K562 (cell line): Measurements from ENCODE around the gene CPEB1. TPM values are rescaled to one million over a fixed set of nuclear protein-coding genes. Genes with fewer than 3 reads are reported as not detected.

Experiments
- ATAC-seq: fragments of 200-7000 bp; cut with Tn5 transposase; 3 replicates; pipeline ENCODE4 v1.9.1; 2020; ENCODE audit warnings: moderate library complexity
- BruUV-seq: library from RNA; stranded (reverse); fragments of 400-500 nt; replicated peaks from 2 replicates; lab custom pipeline; 2021; lab: Mats Ljungman, UMichigan
- CTCF ChIA-PET: fragments of 300-600 bp; formaldehyde crosslinking; extraction: SDS; loops from one replicate; lab custom pipeline; 2021; ENCODE audit warnings: low intra/inter-chr PET ratio; lab: Yijun Ruan, JAX
- POLR2A ChIA-PET: fragments of 300-600, 350-650 bp; sonication (Branson Sonifier 250); formaldehyde crosslinking; extraction: SDS; loops from one replicate; lab custom pipeline; 2021; ENCODE audit warnings: antibody characterized with exemption, inconsistent platforms; lab: Yijun Ruan, JAX
- DNase-seq, 4 experiments: peaks; one replicate each; pipeline versions ENCODE4 v3.0.0 to v3.0.0-alpha.2; 2011 to 2018; ENCODE audit warnings: low spot score in 3 of 4, mixed read lengths in 3 of 4; ENCODE audit errors: extremely low read depth in 1 of 4
- FAIRE-seq: peaks from 2 replicates; lab custom pipeline; 2011; peaks lifted over from hg19 to GRCh38; lab: Jason Lieb, UNC
- H2AFZ ChIP-seq: 2 replicates; pipeline ENCODE4 v1.6.0; 2011; ENCODE audit warnings: low read depth, low read length, control low read depth, inconsistent platforms
- H3K27ac ChIP-seq: fragments of 200-600 bp; 3 replicates; pipeline ENCODE4 v1.8.0; 2011; ENCODE audit warnings: low read depth, mild to moderate bottlenecking, control low read depth, inconsistent platforms, low read length, moderate library complexity, mixed read lengths; ENCODE audit errors: extremely low read depth
- H3K27me3 ChIP-seq, 2 experiments: fragments of 300-600 bp in 1 of 2; 2 replicates in 1 of 2; 3 replicates in 1 of 2; pipeline versions ENCODE4 v1.6.0 to v1.8.0; 2011; ENCODE audit warnings: inconsistent platforms in 2 of 2, low read length in 2 of 2, mild to moderate bottlenecking in 1 of 2, mixed read lengths in 1 of 2, moderate library complexity in 1 of 2; ENCODE audit not compliant: control insufficient read depth in 2 of 2, insufficient read depth in 2 of 2
- H3K36me3 ChIP-seq: fragments of 300-600 bp; 3 replicates; pipeline ENCODE4 v1.8.0; 2011; ENCODE audit warnings: mild to moderate bottlenecking, low read length, inconsistent platforms; ENCODE audit not compliant: control insufficient read depth, insufficient read depth
- H3K4me1 ChIP-seq, 2 experiments: fragments of 200-600 bp in 1 of 2; replicated peaks in 1 of 2; 2 replicates in 1 of 2; 3 replicates in 1 of 2; pipeline versions ENCODE4 v1.5.1 to v1.8.0; 2011; ENCODE audit warnings: inconsistent platforms in 2 of 2, low read length in 2 of 2, mild to moderate bottlenecking in 1 of 2, mixed read lengths in 1 of 2, moderate library complexity in 1 of 2; ENCODE audit not compliant: control insufficient read depth in 2 of 2, insufficient read depth in 2 of 2
- H3K4me2 ChIP-seq: 2 replicates; pipeline ENCODE4 v1.6.1; 2011; ENCODE audit warnings: low read length, control low read depth, inconsistent platforms, mixed read lengths; ENCODE audit not compliant: insufficient read depth
- H3K4me3 ChIP-seq: fragments of 200-600 bp; sonication (generic), shearing (Covaris generic); 2 replicates; pipeline ENCODE4 v1.5.1; 2016; ENCODE audit warnings: control low read depth, inconsistent platforms
- H3K79me2 ChIP-seq: fragments of 200-600 bp; 3 replicates; pipeline ENCODE4 v1.8.0; 2011; ENCODE audit warnings: low read length, inconsistent platforms; ENCODE audit not compliant: control insufficient read depth, insufficient read depth
- H3K9ac ChIP-seq, 2 experiments: 2 replicates each; pipeline versions ENCODE4 v1.6.0 to v1.6.1; 2011; ENCODE audit warnings: low read depth in 2 of 2, low read length in 2 of 2, control low read depth in 1 of 2, inconsistent platforms in 1 of 2, mild to moderate bottlenecking in 1 of 2, mixed read lengths in 1 of 2; ENCODE audit not compliant: insufficient read depth in 1 of 2
- H3K9me1 ChIP-seq: one replicate; pipeline ENCODE4 v1.6.0; 2011; ENCODE audit warnings: inconsistent platforms, mild to moderate bottlenecking, low read length, moderate library complexity; ENCODE audit not compliant: control insufficient read depth, insufficient read depth
- H3K9me3 ChIP-seq: replicated peaks from 2 replicates; pipeline ENCODE4 v1.5.1; 2011; ENCODE audit warnings: low read depth, low read length, inconsistent platforms; ENCODE audit not compliant: control insufficient read depth, insufficient read depth
- H4K20me1 ChIP-seq: replicated peaks from 2 replicates; pipeline ENCODE4 v1.6.1; 2011; ENCODE audit warnings: low read length, inconsistent platforms, mixed read lengths; ENCODE audit not compliant: control insufficient read depth, insufficient read depth
- HDAC3 ChIP-seq: fragments of 450-650 bp; IDR thresholded peaks from 2 replicates; pipeline ENCODE4 v1.6.1; 2018; ENCODE audit warnings: borderline replicate concordance, mild to moderate bottlenecking, moderate library complexity; ENCODE audit not compliant: partially characterized antibody
- NUFIP1 ChIP-seq: fragments of 450-650 bp; IDR thresholded peaks from 2 replicates; pipeline ENCODE4 v1.6.1; 2018; ENCODE audit not compliant: partially characterized antibody
- RBM34 ChIP-seq: fragments of 200-400 bp; formaldehyde crosslinking; IDR thresholded peaks from 2 replicates; pipeline ENCODE4 v1.6.1; 2018; ENCODE audit warnings: low read length, borderline replicate concordance; ENCODE audit not compliant: insufficient read depth
- USF2 ChIP-seq: sonication (generic); formaldehyde crosslinking; IDR thresholded peaks from 2 replicates; pipeline ENCODE4 v1.5.0; 2020; ENCODE audit warnings: missing genetic modification reagents
- ZNF165 ChIP-seq: fragments of 250-450 bp; sonication (Bioruptor Pico); IDR thresholded peaks from 2 replicates; pipeline ENCODE4 v1.4.0; 2020; ENCODE audit warnings: borderline replicate concordance
- WGBS: fragments of 100-300 bp; shearing (Covaris generic); methylation state at CpG from one replicate; pipeline ENCODE4 v1.1.6; 2016; ENCODE audit warnings: low coverage, mixed read lengths; ENCODE audit not compliant: insufficient coverage; ENCODE audit errors: missing lambda C conversion rate; 5-methylcytosine and 5-hydroxymethylcytosine counted together
- in situ Hi-C: fragments of 300-500 bp; cut with MboI; formaldehyde crosslinking; loops from 4 replicates; pipeline ENCODE4 v1.15.0; 2018; ENCODE audit warnings: inconsistent platforms, mixed read lengths
- intact Hi-C: fragments of 100-400 bp; cut with micrococcal nuclease; formaldehyde crosslinking; loops from 2 replicates; pipeline ENCODE4 v1.14.2; 2022
- polyA plus RNA-seq, 8 experiments: library from polyadenylated mRNA; depleted of rRNA in 4 of 8; stranded (reverse) in 5 of 8; unstranded in 3 of 8; fragments of >200 nt; fragmentation: Nextera tagmentation in 2 of 8; fragmentation: Illumina TruSeq in 1 of 8; extraction: Ambion mirVana in 2 of 8; extraction: Trizol in 1 of 8; gene quantifications; 2 replicates each; pipeline versions ENCODE4 v1.2.1 to v1.2.3, GENCODE V29; 2011 to 2014; ENCODE audit warnings: inconsistent platforms in 1 of 8, missing spikeins in 1 of 8
- total RNA-seq, 7 experiments: library from RNA; depleted of rRNA in 6 of 7; stranded (reverse); fragments of >200 nt in 6 of 7; fragmentation: Illumina TruSeq in 2 of 7; extraction: Trizol in 2 of 7; gene quantifications; 2 replicates each; pipeline versions ENCODE4 v1.2.1 to v1.2.3, GENCODE V29; 2011 to 2021; ENCODE audit warnings: low replicate concordance in 1 of 7

The CPEB1 gene
- total and polyA plus RNA-seq, 9 of the 15 experiments (the other 6 are each of a cell fraction or from before 2014, with no cell fraction given): 2.2 to 13.4 (median 9.7) TPM

- no peak overlapping the region for H3K4me3 ChIP-seq
- WGBS: 93% methylated on average over 3 of the region's 3 CpGs
- FAIRE-seq (no peak), DNase-seq (no peak), ATAC-seq (no peak)
- 0 out of 2 replicates have a peak, but pooled peaks cover 3% of the 10 kb centered on the region for H4K20me1 ChIP-seq
- no peak overlapping the region for H3K4me2 ChIP-seq
- peaks cover 71% of the 10 kb centered on the region for H3K36me3 ChIP-seq
- no peak for TF ChIP-seq USF2 (CRISPR knock-in tag)
- intact Hi-C loops: no loop called here
- H2AFZ ChIP-seq: no peak overlapping the region
- BruUV-seq: no TSS peak
- no peak overlapping the region for H3K27ac ChIP-seq
- CTCF ChIA-PET: no interaction called here
- no peak overlapping the region for H3K9ac ChIP-seq
- no peaks in the 10 kb centered on the region for H3K27me3 ChIP-seq
- H3K79me2 ChIP-seq: peaks cover 5% of the 10 kb centered on the region; the same call in 1 of the 3 replicates
- H3K9me3 ChIP-seq: no peaks in the 10 kb centered on the region
- no peaks in the 10 kb centered on the region for H3K9me1 ChIP-seq
- in situ Hi-C loops: no loop called here
- H3K4me1 ChIP-seq: no peaks in the 10 kb centered on the region
- POLR2A ChIA-PET: interaction anchor here (0.6 to 1.6 kb wide), 7 partner anchors 8 to 625 kb away, joined by 3 to 8 read pairs (median 4); partner anchors contain the start of gene RPS17
Observed at GRCh38 chr15:82624438-82624837, 22.7 kb downstream of the CPEB1 start.

- FAIRE-seq (no peak), ATAC-seq (no peak), DNase-seq (no peak)
- no peak overlapping the region for H3K27ac ChIP-seq
- in situ Hi-C loops: no loop called here
- WGBS: 84% methylated on average over 2 of the region's 2 CpGs
- CTCF ChIA-PET: no interaction called here
- no peak overlapping the region for H3K9ac ChIP-seq
- peaks cover 70% of the 10 kb centered on the region for H3K36me3 ChIP-seq
- H3K9me1 ChIP-seq: no peaks in the 10 kb centered on the region
- POLR2A ChIA-PET: interaction anchor here (0.6 to 1.6 kb wide), 7 partner anchors 9 to 625 kb away, joined by 3 to 8 read pairs (median 4); partner anchors contain the start of gene RPS17
- H3K4me1 ChIP-seq: no peaks in the 10 kb centered on the region
- no peak overlapping the region for H3K4me3 ChIP-seq
- BruUV-seq: no TSS peak
- H4K20me1 ChIP-seq: 0 out of 2 replicates have a peak, but pooled peaks cover 3% of the 10 kb centered on the region
- TF ChIP-seq RBM34: no peak
- TF ChIP-seq HDAC3: no peak
- no peak for TF ChIP-seq NUFIP1
- no peak for TF ChIP-seq ZNF165
- no peak overlapping the region for H2AFZ ChIP-seq
- intact Hi-C loops: no loop called here
- no peak overlapping the region for H3K4me2 ChIP-seq
- H3K9me3 ChIP-seq: no peaks in the 10 kb centered on the region
- H3K27me3 ChIP-seq: no peaks in the 10 kb centered on the region
- peaks cover 5% of the 10 kb centered on the region; the same call in 2 of the 3 replicates for H3K79me2 ChIP-seq
Observed at GRCh38 chr15:82624008-82624407, 23.2 kb downstream of the CPEB1 start.
